ENCODE data around the gene GART.

GART gene

DNA sequence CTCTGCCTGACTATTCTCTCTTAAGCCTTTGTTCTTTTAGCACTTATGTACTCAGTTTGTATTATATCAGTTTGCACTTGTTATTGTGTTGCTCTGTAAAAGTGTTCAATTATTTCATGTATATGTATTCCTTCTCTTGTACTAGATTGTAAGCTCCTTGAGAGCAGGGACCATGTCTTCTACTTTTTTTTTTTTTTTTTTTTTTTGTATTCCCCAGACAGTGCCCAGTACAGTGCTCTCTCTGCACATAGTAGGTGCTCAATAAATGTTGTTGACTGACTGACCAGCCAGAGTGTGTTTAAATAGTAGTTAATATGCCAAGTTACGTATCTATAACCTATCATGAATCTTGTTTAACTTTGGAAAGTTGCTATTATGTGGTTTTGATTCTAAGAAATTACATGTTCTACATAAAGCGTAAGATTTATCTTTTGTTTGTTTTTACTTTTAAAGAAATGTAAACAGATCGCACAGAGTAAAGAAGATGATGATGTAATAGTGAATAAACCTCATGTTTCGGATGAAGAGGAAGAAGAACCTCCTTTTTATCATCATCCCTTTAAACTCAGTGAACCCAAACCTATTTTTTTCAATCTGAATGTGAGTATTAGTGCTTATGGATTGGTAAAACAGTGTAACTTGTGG, 17.0 kb upstream of the GART start:
- WGBS (ENCODE audit: extremely low coverage, insufficient coverage, low lambda C conversion rate): no CpG with 5 or more reads among the region's 4 CpGs
- peaks cover 18% of the 10 kb centered on the region for H3K36me3 ChIP-seq (ENCODE audit: control insufficient read depth, insufficient read depth, low read length)
- H4K8ac ChIP-seq (ENCODE audit: low read depth, low read length): no peak overlapping the region
- H3K4me2 ChIP-seq (ENCODE audit: low read length): no peak overlapping the region
- no peak overlapping the region for H3K27ac ChIP-seq (ENCODE audit: low read depth, low read length)
- no peak overlapping the region for H2BK5ac ChIP-seq (ENCODE audit: low read length)
- peaks cover 16% of the 10 kb centered on the region for H3K79me1 ChIP-seq (ENCODE audit: low read length)
- H4K5ac ChIP-seq (ENCODE audit: low read length): no peak overlapping the region
- no peak overlapping the region for H2BK120ac ChIP-seq (ENCODE audit: low read depth, low read length)
- H3K18ac ChIP-seq (ENCODE audit: low read length): no peak overlapping the region
- no peak overlapping the region for H3K23ac ChIP-seq (ENCODE audit: low read length)
- H3K4me3 ChIP-seq (ENCODE audit: low read length): no peak overlapping the region
- no peak overlapping the region for H3K9ac ChIP-seq (ENCODE audit: low read length)
- H3K4ac ChIP-seq (ENCODE audit: low read depth, low read length): no peak overlapping the region
- H3K79me2 ChIP-seq (ENCODE audit: control insufficient read depth, insufficient read depth, low read length): peaks cover 37% of the 10 kb centered on the region
- no peak for DNase-seq
- H2BK15ac ChIP-seq (replicated peaks; ENCODE audit: low read depth): no peak overlapping the region
- H3K27me3 ChIP-seq (ENCODE audit: insufficient read depth, low read length, poor library complexity): no peaks in the 10 kb centered on the region
- no peaks in the 10 kb centered on the region for H3K4me1 ChIP-seq (ENCODE audit: control insufficient read depth, low read depth, low read length)
- no peak overlapping the region for H3K56ac ChIP-seq (ENCODE audit: low read length)
- no peak overlapping the region for H2AK5ac ChIP-seq (ENCODE audit: low read length)

DNA sequence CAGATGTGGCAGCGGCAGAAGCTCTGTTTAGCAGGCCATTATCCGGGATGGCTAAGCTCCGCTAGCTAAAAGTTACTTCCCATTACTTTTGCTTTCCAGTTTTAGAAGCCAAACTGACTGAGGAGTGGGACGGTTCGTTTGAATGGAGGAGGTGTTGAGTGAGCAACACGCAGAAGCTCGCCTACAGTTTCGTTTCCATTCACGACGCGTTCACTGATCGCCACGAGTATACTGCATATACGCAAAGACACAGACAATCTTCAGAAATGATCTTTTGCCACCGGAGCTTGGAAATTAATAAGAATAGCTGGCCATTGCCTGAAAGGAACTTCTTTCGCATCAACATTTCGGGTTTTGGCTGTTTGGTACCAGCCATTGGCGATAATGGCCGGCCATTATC, 15.5 kb upstream of the GART start:
- Histone ChIP-seq H3K9ac (ENCODE audit: low read length) (no peak overlapping the region), H4K8ac (ENCODE audit: low read depth, low read length) (no peak overlapping the region), H3K27me3 (ENCODE audit: insufficient read depth, low read length, poor library complexity) (no peaks in the 10 kb centered on the region), H3K4ac (ENCODE audit: low read depth, low read length) (no peak overlapping the region), H2BK120ac (ENCODE audit: low read depth, low read length) (no peak overlapping the region), H3K79me2 (ENCODE audit: control insufficient read depth, insufficient read depth, low read length) (peaks cover 51% of the 10 kb centered on the region), H3K36me3 (ENCODE audit: control insufficient read depth, insufficient read depth, low read length) (peaks cover 29% of the 10 kb centered on the region), H3K79me1 (ENCODE audit: low read length) (peaks cover 25% of the 10 kb centered on the region), H2BK5ac (ENCODE audit: low read length) (no peak overlapping the region), H2AK5ac (ENCODE audit: low read length) (no peak overlapping the region), H3K27ac (ENCODE audit: low read depth, low read length) (no peak overlapping the region), H3K18ac (ENCODE audit: low read length) (no peak overlapping the region), H3K23ac (ENCODE audit: low read length) (no peak overlapping the region), H2BK15ac (replicated peaks; ENCODE audit: low read depth) (no peak overlapping the region), H3K4me1 (ENCODE audit: control insufficient read depth, low read depth, low read length) (no peaks in the 10 kb centered on the region), H3K4me2 (ENCODE audit: low read length) (no peak overlapping the region), H4K5ac (ENCODE audit: low read length) (no peak overlapping the region), H3K4me3 (ENCODE audit: low read length) (no peak overlapping the region), H3K56ac (ENCODE audit: low read length) (no peak overlapping the region)
- no CpG with 5 or more reads among the region's 19 CpGs for WGBS (ENCODE audit: extremely low coverage, insufficient coverage, low lambda C conversion rate)
- no peak for DNase-seq

DNA sequence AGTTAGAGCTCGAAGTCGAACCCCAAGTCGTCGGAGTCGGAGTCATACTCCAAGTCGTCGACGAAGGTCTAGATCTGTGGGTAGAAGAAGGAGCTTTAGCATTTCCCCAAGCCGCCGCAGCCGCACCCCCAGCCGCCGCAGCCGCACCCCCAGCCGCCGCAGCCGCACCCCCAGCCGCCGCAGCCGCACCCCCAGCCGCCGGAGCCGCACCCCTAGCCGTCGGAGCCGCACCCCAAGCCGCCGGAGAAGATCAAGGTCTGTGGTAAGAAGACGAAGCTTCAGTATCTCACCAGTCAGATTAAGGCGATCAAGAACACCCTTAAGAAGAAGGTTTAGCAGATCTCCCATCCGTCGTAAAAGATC, 13.0 kb upstream of the GART start:
- Histone ChIP-seq H3K27ac (ENCODE audit: low read depth, low read length) (no peak overlapping the region), H3K4me1 (ENCODE audit: control insufficient read depth, low read depth, low read length) (no peaks in the 10 kb centered on the region), H4K5ac (ENCODE audit: low read length) (no peak overlapping the region), H3K79me2 (ENCODE audit: control insufficient read depth, insufficient read depth, low read length) (peaks cover 72% of the 10 kb centered on the region), H2BK5ac (ENCODE audit: low read length) (no peak overlapping the region), H3K56ac (ENCODE audit: low read length) (no peak overlapping the region), H3K27me3 (ENCODE audit: insufficient read depth, low read length, poor library complexity) (no peaks in the 10 kb centered on the region), H3K4ac (ENCODE audit: low read depth, low read length) (no peak overlapping the region), H2AK5ac (ENCODE audit: low read length) (no peak overlapping the region), H3K36me3 (ENCODE audit: control insufficient read depth, insufficient read depth, low read length) (peaks cover 42% of the 10 kb centered on the region), H3K9ac (ENCODE audit: low read length) (no peak overlapping the region), H2BK120ac (ENCODE audit: low read depth, low read length) (no peak overlapping the region), H3K23ac (ENCODE audit: low read length) (no peak overlapping the region), H3K18ac (ENCODE audit: low read length) (no peak overlapping the region), H3K79me1 (ENCODE audit: low read length) (peaks cover 31% of the 10 kb centered on the region), H3K4me3 (ENCODE audit: low read length) (no peak overlapping the region), H3K4me2 (ENCODE audit: low read length) (no peak overlapping the region), H2BK15ac (replicated peaks; ENCODE audit: low read depth) (no peak overlapping the region), H4K8ac (ENCODE audit: low read depth, low read length) (no peak overlapping the region)
- no peak for DNase-seq
- no CpG with 5 or more reads among the region's 32 CpGs for WGBS (ENCODE audit: extremely low coverage, insufficient coverage, low lambda C conversion rate)

GRCh38 chr21:33554236-33554981, 12.5 kb upstream of the GART start:
- Histone ChIP-seq H2BK15ac (replicated peaks; ENCODE audit: low read depth) (no peak overlapping the region), H3K79me1 (ENCODE audit: low read length) (peaks cover 28% of the 10 kb centered on the region), H3K4ac (ENCODE audit: low read depth, low read length) (no peak overlapping the region), H3K36me3 (ENCODE audit: control insufficient read depth, insufficient read depth, low read length) (peaks cover 44% of the 10 kb centered on the region), H3K9ac (ENCODE audit: low read length) (no peak overlapping the region), H3K27ac (ENCODE audit: low read depth, low read length) (no peak overlapping the region), H3K56ac (ENCODE audit: low read length) (no peak overlapping the region), H2AK5ac (ENCODE audit: low read length) (no peak overlapping the region), H3K23ac (ENCODE audit: low read length) (no peak overlapping the region), H3K79me2 (ENCODE audit: control insufficient read depth, insufficient read depth, low read length) (peaks cover 77% of the 10 kb centered on the region), H3K18ac (ENCODE audit: low read length) (no peak overlapping the region), H4K5ac (ENCODE audit: low read length) (no peak overlapping the region), H3K4me1 (ENCODE audit: control insufficient read depth, low read depth, low read length) (no peaks in the 10 kb centered on the region), H2BK120ac (ENCODE audit: low read depth, low read length) (no peak overlapping the region), H3K4me2 (ENCODE audit: low read length) (no peak overlapping the region), H2BK5ac (ENCODE audit: low read length) (no peak overlapping the region), H3K27me3 (ENCODE audit: insufficient read depth, low read length, poor library complexity) (no peaks in the 10 kb centered on the region), H4K8ac (ENCODE audit: low read depth, low read length) (no peak overlapping the region), H3K4me3 (ENCODE audit: low read length) (no peak overlapping the region)
- no peak for DNase-seq
- 100% methylated on average over 2 of the region's 18 CpGs for WGBS (ENCODE audit: extremely low coverage, insufficient coverage, low lambda C conversion rate)

- Histone ChIP-seq H3K23ac (ENCODE audit: low read length) (no peak overlapping the region), H4K5ac (ENCODE audit: low read length) (no peak overlapping the region), H3K4me3 (ENCODE audit: low read length) (no peak overlapping the region), H3K79me1 (ENCODE audit: low read length) (peaks cover 28% of the 10 kb centered on the region), H3K4ac (ENCODE audit: low read depth, low read length) (no peak overlapping the region), H2BK15ac (replicated peaks; ENCODE audit: low read depth) (no peak overlapping the region), H3K4me1 (ENCODE audit: control insufficient read depth, low read depth, low read length) (no peaks in the 10 kb centered on the region), H3K79me2 (ENCODE audit: control insufficient read depth, insufficient read depth, low read length) (peaks cover 80% of the 10 kb centered on the region), H2AK5ac (ENCODE audit: low read length) (no peak overlapping the region), H2BK5ac (ENCODE audit: low read length) (no peak overlapping the region), H3K27me3 (ENCODE audit: insufficient read depth, low read length, poor library complexity) (no peaks in the 10 kb centered on the region), H3K18ac (ENCODE audit: low read length) (no peak overlapping the region), H3K36me3 (ENCODE audit: control insufficient read depth, insufficient read depth, low read length) (peaks cover 44% of the 10 kb centered on the region), H3K9ac (ENCODE audit: low read length) (no peak overlapping the region), H3K4me2 (ENCODE audit: low read length) (no peak overlapping the region), H3K56ac (ENCODE audit: low read length) (no peak overlapping the region), H2BK120ac (ENCODE audit: low read depth, low read length) (no peak overlapping the region), H3K27ac (ENCODE audit: low read depth, low read length) (no peak overlapping the region), H4K8ac (ENCODE audit: low read depth, low read length) (no peak overlapping the region)
- no CpG with 5 or more reads among the region's 12 CpGs for WGBS (ENCODE audit: extremely low coverage, insufficient coverage, low lambda C conversion rate)
- DNase-seq: no peak
Observed at GRCh38 chr21:33552999-33553598, 11.2 kb upstream of the GART start.
